ENCODE measurements around the gene USP34.

DNA sequence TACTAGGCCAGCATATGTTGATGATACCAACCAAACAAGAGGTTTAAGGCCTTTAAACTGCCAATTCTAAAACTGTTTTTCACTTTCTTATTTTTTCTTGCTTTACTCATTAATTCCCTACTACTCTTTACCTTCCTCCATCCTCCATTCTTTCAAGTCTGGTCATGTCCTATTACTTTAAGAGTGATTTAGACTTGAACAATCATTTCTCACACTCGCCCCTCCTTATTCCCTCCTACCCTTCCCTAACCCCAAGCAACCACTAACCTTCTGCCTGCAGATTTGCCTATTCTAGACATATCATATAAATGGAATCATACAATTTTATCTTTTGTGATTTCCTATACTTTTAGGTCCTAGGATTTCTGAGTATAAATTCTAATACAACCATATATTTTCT is 127.7 kb downstream of the USP34 start:
- TF ChIP-seq POLR2A (IDR thresholded peaks at IDR 0.05; ENCODE audit: low read length) (no peak), GATA1 (IDR thresholded peaks at IDR 0.05; ENCODE audit: low read depth, low read length) (no peak)

Measured in erythroblast (primary cell).